ENCODE results near the gene HABP4. TPM values are rescaled to one million over a fixed set of nuclear protein-coding genes. Genes with fewer than 3 reads are reported as not detected.

HABP4 gene
- total and polyA plus RNA-seq, 3 donors from 2014 or later: 30.6 to 67.2 (median 46.9) TPM

DNA sequence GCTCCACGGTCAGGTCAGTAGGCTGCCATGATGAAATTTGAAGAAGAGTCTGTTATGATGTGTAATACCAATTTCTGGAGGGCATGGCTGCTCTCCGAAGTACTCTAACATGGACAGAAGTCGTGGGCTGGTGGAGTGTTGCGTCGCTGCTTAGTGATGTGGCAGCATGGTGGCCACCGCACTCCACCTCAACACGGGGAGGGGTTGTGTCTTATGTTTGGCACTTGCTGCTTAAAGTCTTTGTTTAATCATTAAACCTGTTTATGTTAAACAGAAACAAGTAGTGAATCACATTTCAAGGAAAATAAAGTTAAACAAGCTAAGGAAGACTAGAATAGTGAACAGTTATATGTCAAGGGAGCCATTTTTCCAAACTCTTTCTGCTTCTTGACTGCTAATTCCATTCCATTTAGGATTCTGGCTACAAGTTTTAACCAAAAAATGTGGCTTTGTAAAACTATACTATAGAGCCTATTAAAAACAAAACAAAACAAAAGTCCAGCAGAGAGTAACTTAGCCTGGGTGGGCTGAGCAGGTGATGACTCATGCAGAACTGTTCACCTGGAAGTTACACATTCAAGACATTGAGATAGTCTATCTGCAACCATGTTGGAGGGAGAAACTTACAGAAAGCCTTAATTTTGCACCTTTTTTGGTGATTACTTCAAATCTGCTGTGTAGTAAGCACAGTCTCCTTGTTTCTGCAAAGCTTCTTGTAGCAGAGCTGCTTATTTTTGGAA lies 9.5 kb downstream of the HABP4 start:
- Histone ChIP-seq H3K4me3 (no peak overlapping the region), H3K36me3 (ENCODE audit: low read depth, missing control alignments) (no peaks in the 10 kb centered on the region), H3K27me3 (no peaks in the 10 kb centered on the region), H3K9me3 (no peaks in the 10 kb centered on the region), H3K4me1 (no peaks in the 10 kb centered on the region), H3K27ac (no peak overlapping the region)
- TF ChIP-seq, protein P1, sequence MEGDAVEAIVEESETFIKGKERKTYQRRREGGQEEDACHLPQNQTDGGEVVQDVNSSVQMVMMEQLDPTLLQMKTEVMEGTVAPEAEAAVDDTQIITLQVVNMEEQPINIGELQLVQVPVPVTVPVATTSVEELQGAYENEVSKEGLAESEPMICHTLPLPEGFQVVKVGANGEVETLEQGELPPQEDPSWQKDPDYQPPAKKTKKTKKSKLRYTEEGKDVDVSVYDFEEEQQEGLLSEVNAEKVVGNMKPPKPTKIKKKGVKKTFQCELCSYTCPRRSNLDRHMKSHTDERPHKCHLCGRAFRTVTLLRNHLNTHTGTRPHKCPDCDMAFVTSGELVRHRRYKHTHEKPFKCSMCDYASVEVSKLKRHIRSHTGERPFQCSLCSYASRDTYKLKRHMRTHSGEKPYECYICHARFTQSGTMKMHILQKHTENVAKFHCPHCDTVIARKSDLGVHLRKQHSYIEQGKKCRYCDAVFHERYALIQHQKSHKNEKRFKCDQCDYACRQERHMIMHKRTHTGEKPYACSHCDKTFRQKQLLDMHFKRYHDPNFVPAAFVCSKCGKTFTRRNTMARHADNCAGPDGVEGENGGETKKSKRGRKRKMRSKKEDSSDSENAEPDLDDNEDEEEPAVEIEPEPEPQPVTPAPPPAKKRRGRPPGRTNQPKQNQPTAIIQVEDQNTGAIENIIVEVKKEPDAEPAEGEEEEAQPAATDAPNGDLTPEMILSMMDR (IDR thresholded peaks at IDR 0.05): no peak
- no peak for TF ChIP-seq POLR2A (IDR thresholded peaks at IDR 0.05)
- intact Hi-C loops (cut with DNase I; ENCODE audit: low total_unique reads): no loop called here
- WGBS, 2 donors: 94 to 97% methylated on average over 7 of the region's 7 CpGs
- DNase-seq: no peak

DNA sequence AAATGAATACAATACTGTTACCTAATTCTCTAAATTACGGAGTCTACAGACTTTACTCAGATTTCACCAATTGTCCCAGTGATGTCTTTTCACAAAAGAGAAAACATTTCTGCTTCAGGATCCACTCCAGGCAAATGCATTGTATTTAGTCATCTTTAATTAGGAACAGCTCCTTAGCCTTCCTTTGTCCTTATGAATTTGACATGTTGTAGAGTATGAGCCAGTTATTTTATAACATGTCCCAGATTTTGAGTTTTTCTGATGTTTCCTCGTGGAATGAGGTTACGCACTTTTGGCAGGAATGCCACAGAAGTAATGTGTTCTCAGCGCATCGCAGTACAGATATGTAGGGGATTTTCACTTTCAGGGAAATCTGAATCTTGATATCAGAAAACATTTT lies 10.5 kb downstream of the HABP4 start:
- Histone ChIP-seq H3K9me3 (no peaks in the 10 kb centered on the region), H3K27ac (no peak overlapping the region), H3K27me3 (no peaks in the 10 kb centered on the region), H3K4me3 (no peak overlapping the region), H3K36me3 (ENCODE audit: low read depth, missing control alignments) (no peaks in the 10 kb centered on the region), H3K4me1 (no peaks in the 10 kb centered on the region)
- TF ChIP-seq, protein P1 (IDR thresholded peaks at IDR 0.05): no peak
- TF ChIP-seq POLR2A (IDR thresholded peaks at IDR 0.05): no peak
- WGBS, 2 donors: 93 to 94% methylated on average over 5 of the region's 5 CpGs
- intact Hi-C loops (cut with DNase I; ENCODE audit: low total_unique reads): no loop called here
- DNase-seq: no peak

DNA sequence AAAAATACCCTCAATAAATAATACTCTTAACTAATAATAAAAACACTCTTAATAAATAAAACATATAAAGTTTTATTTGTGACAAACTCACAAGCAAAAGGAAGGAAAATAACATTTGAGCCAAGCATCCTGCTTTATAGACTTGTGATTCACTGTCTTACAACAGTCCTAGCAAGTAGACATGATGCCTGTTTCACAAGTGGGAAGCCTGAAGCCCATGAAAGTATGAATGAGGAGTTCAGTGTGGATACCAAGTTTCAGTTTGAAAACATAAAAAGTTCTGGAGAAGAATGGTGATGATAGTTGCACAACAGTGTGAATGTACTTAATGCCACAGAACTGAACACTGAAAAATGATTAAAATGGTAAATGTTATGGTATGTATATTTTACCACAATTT lies 10.9 kb downstream of the HABP4 start:
- TF ChIP-seq POLR2A (IDR thresholded peaks at IDR 0.05): no peak
- TF ChIP-seq, protein P1 (IDR thresholded peaks at IDR 0.05): no peak
- Histone ChIP-seq H3K36me3 (ENCODE audit: low read depth, missing control alignments) (no peaks in the 10 kb centered on the region), H3K27ac (no peak overlapping the region), H3K4me3 (no peak overlapping the region), H3K9me3 (no peaks in the 10 kb centered on the region), H3K4me1 (no peaks in the 10 kb centered on the region), H3K27me3 (no peaks in the 10 kb centered on the region)
- intact Hi-C loops (cut with DNase I; ENCODE audit: low total_unique reads): no loop called here
- no peak for DNase-seq

DNA sequence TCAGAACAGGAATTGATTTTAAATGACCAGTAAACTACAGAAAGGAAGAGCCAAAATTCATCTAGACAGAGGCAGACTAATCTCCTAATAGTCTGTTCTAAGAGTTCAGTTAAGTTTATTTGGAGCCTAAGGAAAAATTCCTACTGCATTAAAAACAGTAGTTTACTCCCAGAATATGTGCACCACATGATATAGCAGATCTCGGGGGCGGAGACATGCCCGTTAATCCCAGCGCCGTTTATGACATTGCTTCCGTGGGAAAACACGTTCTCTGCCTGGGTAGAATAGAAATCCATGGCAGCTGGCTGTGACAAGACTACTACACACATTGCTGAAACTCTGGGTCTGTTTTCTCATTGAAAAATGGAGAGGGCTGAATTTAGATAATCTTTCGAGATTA lies 11.4 kb downstream of the HABP4 start:
- Histone ChIP-seq H3K36me3 (ENCODE audit: low read depth, missing control alignments) (no peaks in the 10 kb centered on the region), H3K9me3 (no peaks in the 10 kb centered on the region), H3K4me1 (no peaks in the 10 kb centered on the region), H3K27ac (no peak overlapping the region), H3K4me3 (no peak overlapping the region), H3K27me3 (no peaks in the 10 kb centered on the region)
- no peak for DNase-seq
- TF ChIP-seq, protein P1 (IDR thresholded peaks at IDR 0.05): no peak
- no peak for TF ChIP-seq POLR2A (IDR thresholded peaks at IDR 0.05)
- intact Hi-C loops (cut with DNase I; ENCODE audit: low total_unique reads): no loop called here
- WGBS, 2 donors: 90% methylated on average over 8 of the region's 8 CpGs

DNA sequence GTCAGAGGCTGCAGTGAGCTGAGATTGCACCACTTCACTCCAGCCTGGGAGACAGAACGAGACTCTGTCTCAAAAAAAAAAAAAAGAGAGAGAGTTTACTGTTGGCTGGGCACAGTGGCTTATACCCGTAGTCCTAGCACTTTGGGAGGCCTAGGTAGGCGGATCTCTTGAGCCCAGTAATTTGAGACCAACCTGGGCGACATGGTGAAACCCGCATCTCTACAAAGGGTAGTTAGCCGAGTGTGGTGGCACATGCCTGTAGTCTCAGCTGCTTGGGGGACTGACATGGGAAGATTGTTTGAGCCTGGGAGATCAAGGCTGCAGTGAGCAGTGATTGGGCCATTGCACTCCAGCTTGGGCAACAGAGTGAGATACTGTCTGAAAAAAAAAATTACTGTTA lies 12.6 kb downstream of the HABP4 start:
- WGBS, 2 donors: 89 to 95% methylated on average over 6 of the region's 6 CpGs
- Histone ChIP-seq H3K27me3 (no peaks in the 10 kb centered on the region), H3K9me3 (no peaks in the 10 kb centered on the region), H3K4me3 (no peak overlapping the region), H3K36me3 (ENCODE audit: low read depth, missing control alignments) (no peaks in the 10 kb centered on the region), H3K27ac (no peak overlapping the region), H3K4me1 (no peaks in the 10 kb centered on the region)
- no peak for DNase-seq
- intact Hi-C loops (cut with DNase I; ENCODE audit: low total_unique reads): no loop called here
- TF ChIP-seq POLR2A (IDR thresholded peaks at IDR 0.05): no peak
- TF ChIP-seq, protein P1 (IDR thresholded peaks at IDR 0.05): no peak
